22Rv1 (cell line): ENCODE data around the gene COG2.

Experiments
- ZFX ChIP-seq: fragments of 450-650 bp; IDR thresholded peaks from 2 replicates; pipeline ENCODE4 v1.6.1; 2017; ENCODE audit warnings: antibody characterized with exemption, borderline replicate concordance
- TF ChIP-seq, protein P1 (sequence below): fragments of 450-650 bp; IDR thresholded peaks from 2 replicates; pipeline ENCODE4 v1.5.1; 2017; ENCODE audit warnings: mild to moderate bottlenecking

- TF ChIP-seq, protein P1, sequence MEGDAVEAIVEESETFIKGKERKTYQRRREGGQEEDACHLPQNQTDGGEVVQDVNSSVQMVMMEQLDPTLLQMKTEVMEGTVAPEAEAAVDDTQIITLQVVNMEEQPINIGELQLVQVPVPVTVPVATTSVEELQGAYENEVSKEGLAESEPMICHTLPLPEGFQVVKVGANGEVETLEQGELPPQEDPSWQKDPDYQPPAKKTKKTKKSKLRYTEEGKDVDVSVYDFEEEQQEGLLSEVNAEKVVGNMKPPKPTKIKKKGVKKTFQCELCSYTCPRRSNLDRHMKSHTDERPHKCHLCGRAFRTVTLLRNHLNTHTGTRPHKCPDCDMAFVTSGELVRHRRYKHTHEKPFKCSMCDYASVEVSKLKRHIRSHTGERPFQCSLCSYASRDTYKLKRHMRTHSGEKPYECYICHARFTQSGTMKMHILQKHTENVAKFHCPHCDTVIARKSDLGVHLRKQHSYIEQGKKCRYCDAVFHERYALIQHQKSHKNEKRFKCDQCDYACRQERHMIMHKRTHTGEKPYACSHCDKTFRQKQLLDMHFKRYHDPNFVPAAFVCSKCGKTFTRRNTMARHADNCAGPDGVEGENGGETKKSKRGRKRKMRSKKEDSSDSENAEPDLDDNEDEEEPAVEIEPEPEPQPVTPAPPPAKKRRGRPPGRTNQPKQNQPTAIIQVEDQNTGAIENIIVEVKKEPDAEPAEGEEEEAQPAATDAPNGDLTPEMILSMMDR = no peak
- no peak for TF ChIP-seq ZFX
These were observed 59.9 kb downstream of the COG2 start for GRCh38 chr1:230701895-230702768.
